Globus pallidus (tissue), 1 donor: ENCODE data around the gene KRT83.
A peak's percentile ranks its signal among the peaks of the same experiment; 100 is the strongest.
"Not testable (repeated sequence)": the region's sequence is repeated elsewhere in the genome, so short reads cannot be mapped to it uniquely, and the experiment has no call there.

Source experiments
- DNase-seq: peaks from one replicate; pipeline ENCODE4 v3.0.0-alpha.2; 2015; ENCODE audit warnings: low spot score

KRT83 gene

GRCh38 chr12:52353766-52354165 lies 32.6 kb upstream of the KRT83 start:
- no peak for DNase-seq

GRCh38 chr12:52352951-52353350 lies 31.8 kb upstream of the KRT83 start:
- no peak for DNase-seq

GRCh38 chr12:52351196-52352059 lies 30.2 kb upstream of the KRT83 start:
- peak; percentile 70 for DNase-seq

- DNase-seq, result no peak
Observed at GRCh38 chr12:52350786-52351185, 29.6 kb upstream of the KRT83 start.

- no peak for DNase-seq
Observed at GRCh38 chr12:52350021-52350620, 28.9 kb upstream of the KRT83 start.

- no peak for DNase-seq
Observed at GRCh38 chr12:52349196-52349595, 28.0 kb upstream of the KRT83 start.

- DNase-seq, result no peak
Observed at GRCh38 chr12:52347551-52348510, 26.6 kb upstream of the KRT83 start.

- no peak for DNase-seq
Observed at GRCh38 chr12:52347016-52347415, 25.8 kb upstream of the KRT83 start.

- DNase-seq, result peak; percentile 42
Observed at GRCh38 chr12:52346593-52346992, 25.4 kb upstream of the KRT83 start.

- not testable (repeated sequence) for DNase-seq
Observed at GRCh38 chr12:52345041-52345440, 23.8 kb upstream of the KRT83 start.

- no peak for DNase-seq
Observed at GRCh38 chr12:52344111-52344510, 22.9 kb upstream of the KRT83 start.

- no peak for DNase-seq
Observed at GRCh38 chr12:52343550-52343949, 22.4 kb upstream of the KRT83 start.

- no peak for DNase-seq
Observed at GRCh38 chr12:52342781-52343490, 21.7 kb upstream of the KRT83 start.

- no peak for DNase-seq
Observed at GRCh38 chr12:52341066-52341580, 19.9 kb upstream of the KRT83 start.

- no peak for DNase-seq
Observed at GRCh38 chr12:52338241-52338960, 17.2 kb upstream of the KRT83 start.

- no peak for DNase-seq
Observed at GRCh38 chr12:52337054-52337453, 15.9 kb upstream of the KRT83 start.

- DNase-seq, result no peak
Observed at GRCh38 chr12:52336641-52337040, 15.4 kb upstream of the KRT83 start.

- no peak for DNase-seq
Observed at GRCh38 chr12:52335598-52336262, 14.5 kb upstream of the KRT83 start.

GRCh38 chr12:52334185-52334584 lies 13.0 kb upstream of the KRT83 start:
- DNase-seq, result no peak

GRCh38 chr12:52333321-52333720 lies 12.1 kb upstream of the KRT83 start:
- DNase-seq, result no peak
